SK-N-SH (cell line): ENCODE measurements around the gene RNF187. TPM values are rescaled to one million over a fixed set of nuclear protein-coding genes. Genes with fewer than 3 reads are reported as not detected.

Experiments
- CTCF ChIA-PET: fragments of 300-600, 350-600 bp; formaldehyde crosslinking; extraction: SDS; loops from one replicate; lab custom pipeline; 2021; lab: Yijun Ruan, JAX
- POLR2A ChIA-PET: fragments of 350-600 bp; sonication (Branson Sonifier 250); formaldehyde crosslinking; extraction: SDS; loops from one replicate; lab custom pipeline; 2020; ENCODE audit warnings: antibody characterized with exemption, inconsistent platforms; lab: Yijun Ruan, JAX
- DNase-seq: peaks from one replicate; pipeline ENCODE4 v3.0.0; 2012
- H2AFZ ChIP-seq: fragments of 200-600 bp; sonication (generic); 2 replicates; pipeline ENCODE4 v1.8.1; 2016; ENCODE audit warnings: antibody characterized with exemption, mild to moderate bottlenecking, low read depth
- H3F3A ChIP-seq: fragments of 200-600 bp; sonication (generic); replicated peaks from 2 replicates; pipeline ENCODE3; 2016; ENCODE audit warnings: antibody characterized with exemption, mild to moderate bottlenecking; ENCODE audit not compliant: insufficient read depth
- H3K27ac ChIP-seq, 2 experiments: fragments of 200-500 bp in 1 of 2; fragments of 200-600 bp in 1 of 2; sonication (Bioruptor generic) in 1 of 2; sonication (generic), shearing (Covaris generic) in 1 of 2; 2 replicates each; pipeline versions ENCODE4 v1.5.1 to v1.6.1; 2014 to 2016; ENCODE audit warnings: low read depth in 2 of 2, inconsistent platforms in 1 of 2, low read length in 1 of 2, mild to moderate bottlenecking in 1 of 2, mixed read lengths in 1 of 2
- H3K27me3 ChIP-seq: fragments of 200-600 bp; sonication (generic), shearing (Covaris generic); 2 replicates; pipeline ENCODE4 v1.6.1; 2016; ENCODE audit warnings: mixed run types; ENCODE audit not compliant: insufficient read depth
- H3K36me3 ChIP-seq, 2 experiments: fragments of 200-500 bp in 1 of 2; fragments of 200-600 bp in 1 of 2; sonication (Bioruptor generic) in 1 of 2; sonication (generic) in 1 of 2; replicated peaks in 1 of 2; 2 replicates each; pipeline versions ENCODE3 to v1.5.1; 2014 to 2016; ENCODE audit warnings: low read length in 1 of 2, mild to moderate bottlenecking in 1 of 2; ENCODE audit not compliant: insufficient read depth in 2 of 2, control insufficient read depth in 1 of 2
- H3K4me1 ChIP-seq, 2 experiments: fragments of 200-500 bp in 1 of 2; fragments of 200-600 bp in 1 of 2; sonication (Bioruptor generic) in 1 of 2; sonication (generic), shearing (Covaris generic) in 1 of 2; 2 replicates each; pipeline versions ENCODE4 v1.5.1 to v1.6.1; 2014 to 2016; ENCODE audit warnings: low read depth in 1 of 2, low read length in 1 of 2, mixed run types in 1 of 2; ENCODE audit not compliant: insufficient read depth in 2 of 2, control insufficient read depth in 1 of 2
- H3K4me2 ChIP-seq: fragments of 200-600 bp; sonication (generic), shearing (Covaris generic); 2 replicates; pipeline ENCODE4 v1.6.1; 2017; ENCODE audit warnings: mixed run types
- H3K4me3 ChIP-seq, 2 experiments: fragments of 200-500 bp in 1 of 2; fragments of 200-600 bp in 1 of 2; sonication (Bioruptor generic) in 1 of 2; sonication (generic), shearing (Covaris generic) in 1 of 2; 2 replicates each; pipeline versions ENCODE4 v1.5.1 to v1.8.1; 2014 to 2016; ENCODE audit warnings: low read depth in 2 of 2, inconsistent platforms in 1 of 2, low read length in 1 of 2, mild to moderate bottlenecking in 1 of 2, mixed read lengths in 1 of 2, moderate library complexity in 1 of 2
- H3K79me2 ChIP-seq: fragments of 200-600 bp; sonication (generic); 2 replicates; pipeline ENCODE4 v1.8.1; 2017; ENCODE audit warnings: mild to moderate bottlenecking; ENCODE audit not compliant: insufficient read depth
- H3K9ac ChIP-seq: fragments of 200-600 bp; sonication (generic); 2 replicates; pipeline ENCODE4 v1.6.1; 2017; ENCODE audit warnings: mixed run types
- H3K9me2 ChIP-seq: fragments of 200-600 bp; sonication (generic); 2 replicates; pipeline ENCODE4 v1.6.1; 2017; ENCODE audit warnings: mixed run types
- H3K9me3 ChIP-seq: fragments of 200-600 bp; sonication (generic); 2 replicates; pipeline ENCODE4 v1.6.1; 2017; ENCODE audit warnings: mixed run types, mild to moderate bottlenecking, moderate library complexity
- H4K20me1 ChIP-seq: fragments of 200-600 bp; sonication (generic); 2 replicates; pipeline ENCODE4 v1.6.1; 2017; ENCODE audit warnings: mild to moderate bottlenecking, mixed run types; ENCODE audit not compliant: insufficient read depth
- CHD2 ChIP-seq: fragments of 150-350 bp; IDR thresholded peaks from 2 replicates; pipeline ENCODE4 v1.6.1; 2018; ENCODE audit warnings: low read length; ENCODE audit not compliant: partially characterized antibody
- ELF1 ChIP-seq: IDR thresholded peaks from 2 replicates; pipeline ENCODE4 v1.4.0; 2012
- EZH2phosphoT487 ChIP-seq: fragments of 200-600 bp; sonication (generic); IDR thresholded peaks from 2 replicates; pipeline ENCODE4 v1.6.1; 2017; ENCODE audit warnings: low read depth, mixed run types, mild to moderate bottlenecking, antibody characterized with exemption, moderate library complexity, borderline replicate concordance
- FOSL2 ChIP-seq: IDR thresholded peaks from 2 replicates; pipeline ENCODE4 v1.4.0; 2012; ENCODE audit warnings: low read depth, mild to moderate bottlenecking, moderate library complexity, borderline replicate concordance
- GATA2 ChIP-seq: sonication (generic); formaldehyde crosslinking; IDR thresholded peaks from 2 replicates; pipeline ENCODE4 v1.5.0; 2020; ENCODE audit warnings: mild to moderate bottlenecking, missing genetic modification reagents
- IRF3 ChIP-seq: fragments of 150-350 bp; IDR thresholded peaks from 2 replicates; pipeline ENCODE4 v1.6.1; 2016; ENCODE audit warnings: mild to moderate bottlenecking, low read depth, low read length
- MXI1 ChIP-seq: IDR thresholded peaks from 2 replicates; pipeline ENCODE4 v1.6.1; 2012; ENCODE audit warnings: mild to moderate bottlenecking, low read depth, low read length, improper control_type of control experiment
- NFIC ChIP-seq: IDR thresholded peaks from 2 replicates; pipeline ENCODE4 v1.4.0; 2012; ENCODE audit warnings: borderline replicate concordance
- NRF1 ChIP-seq: IDR thresholded peaks from 2 replicates; pipeline ENCODE4 v1.6.1; 2012; ENCODE audit warnings: low read depth, mild to moderate bottlenecking, low read length
- PBX3 ChIP-seq: IDR thresholded peaks from 2 replicates; pipeline ENCODE4; 2012
- POLR2AphosphoS5 ChIP-seq: IDR thresholded peaks from 2 replicates; pipeline ENCODE4 v1.6.1; 2012; ENCODE audit warnings: low read depth, low read length
- RCOR1 ChIP-seq: fragments of 150-350 bp; IDR thresholded peaks from 2 replicates; pipeline ENCODE4 v1.6.1; 2017; ENCODE audit warnings: antibody characterized with exemption, low read length
- REST ChIP-seq: IDR thresholded peaks from 2 replicates; pipeline ENCODE4 v1.6.1; 2012; ENCODE audit warnings: mild to moderate bottlenecking, low read depth, low read length, moderate library complexity
- RXRA ChIP-seq: IDR thresholded peaks from 2 replicates; pipeline ENCODE4 v1.4.0; 2012; ENCODE audit warnings: low read depth, mild to moderate bottlenecking, borderline replicate concordance
- SMC3 ChIP-seq: IDR thresholded peaks from 2 replicates; pipeline ENCODE4 v1.6.1; 2012; ENCODE audit warnings: low read depth, low read length, improper control_type of control experiment
- USF2 ChIP-seq: fragments of 150-350 bp; IDR thresholded peaks from 2 replicates; pipeline ENCODE4 v1.6.1; 2017; ENCODE audit warnings: antibody characterized with exemption, low read length, low read depth, borderline replicate concordance
- WGBS: methylation state at CpG from one replicate; pipeline ENCODE4 v1.1.6; 2017; ENCODE audit warnings: low lambda C conversion rate; 5-methylcytosine and 5-hydroxymethylcytosine counted together
- polyA plus RNA-seq, 3 experiments: library from polyadenylated mRNA; depleted of rRNA; stranded (reverse); fragments of >200 nt; gene quantifications; 2 replicates each; pipeline ENCODE4 v1.2.3, GENCODE V29; 2012

RNF187 gene
- polyA plus RNA-seq, 1 of the 3 experiments (the other 2 are of a cell fraction): 71.1 TPM

- Histone ChIP-seq H3K9me3 (no peaks in the 10 kb centered on the region), H2AFZ (no peak overlapping the region), H4K20me1 (no peaks in the 10 kb centered on the region), H3K27me3 (no peaks in the 10 kb centered on the region), H3K4me1 (peaks cover 0 to 10% of the 10 kb centered on the region in 2 experiments; a peak in 2 of 4 replicates), H3K4me3 (peak overlapping the region; percentile 67 to 79), H3K36me3 (peaks cover 18 to 19% of the 10 kb centered on the region in 2 experiments), H3K9ac (peak overlapping the region; percentile 39), H3K4me2 (peak overlapping the region; percentile 83), H3K27ac (no peak overlapping the region; a peak in 1 of 4 replicates), H3K9me2 (no peaks in the 10 kb centered on the region), H3K79me2 (peaks cover 27% of the 10 kb centered on the region), H3F3A (peaks cover 11% of the 10 kb centered on the region)
- ChIA-PET POLR2A (interaction anchor here (0.7 to 1.0 kb wide), 2 partner anchors 31 to 920 kb away, joined by 3 read pairs; a partner anchor contains a TSS), CTCF (interaction anchor here (0.6 to 4.1 kb wide), 4 partner anchors 13 to 73 kb away, joined by 3 to 41 read pairs (median 9); a partner anchor contains a TSS)
- DNase-seq: no peak
- no peak for TF ChIP-seq RXRA
- no peak for TF ChIP-seq FOSL2
- no peak for TF ChIP-seq PBX3
- no peak for TF ChIP-seq GATA2
- no peak for TF ChIP-seq RCOR1
- TF ChIP-seq ELF1: no peak
- TF ChIP-seq MXI1: no peak
- no peak for TF ChIP-seq USF2
- no peak for TF ChIP-seq IRF3
- TF ChIP-seq EZH2phosphoT487: no peak
- no peak for TF ChIP-seq SMC3
- TF ChIP-seq NRF1: no peak
- no peak for TF ChIP-seq NFIC
- TF ChIP-seq CHD2: no peak
- TF ChIP-seq REST: no peak
- no peak; the same call in 1 of the 2 replicates for TF ChIP-seq POLR2AphosphoS5
- WGBS: 33% methylated on average over 14 of the region's 18 CpGs
Observed at GRCh38 chr1:228488125-228488817, 1.1 kb downstream of the RNF187 start.
